Right hindlimb (tissue), 1 donor: ENCODE results near the gene IL21R.

ENCODE experiments used
- DNase-seq: peaks from one replicate; pipeline ENCODE4 v3.0.0-alpha.2; 2018

Gene IL21R

DNA sequence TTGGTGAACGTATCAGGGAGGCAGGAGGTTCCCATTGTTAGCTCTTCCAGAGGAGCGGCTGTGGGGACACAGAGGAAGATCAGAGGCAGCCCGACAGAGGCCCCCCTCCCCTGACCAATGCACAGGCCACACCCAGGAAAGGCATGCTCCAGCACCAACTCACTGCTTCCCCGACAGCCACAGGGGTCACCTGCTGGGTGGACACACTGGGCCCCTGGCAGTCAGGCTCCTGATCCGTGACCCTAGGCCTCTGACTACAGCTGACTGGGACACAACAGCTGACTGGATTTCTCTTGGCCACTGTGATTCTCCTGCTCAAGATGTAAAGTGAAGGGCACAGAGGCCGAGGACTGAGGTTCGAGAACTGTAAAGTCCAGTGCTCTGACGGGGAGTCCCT, 63.5 kb downstream of the IL21R start:
- DNase-seq: no peak

DNA sequence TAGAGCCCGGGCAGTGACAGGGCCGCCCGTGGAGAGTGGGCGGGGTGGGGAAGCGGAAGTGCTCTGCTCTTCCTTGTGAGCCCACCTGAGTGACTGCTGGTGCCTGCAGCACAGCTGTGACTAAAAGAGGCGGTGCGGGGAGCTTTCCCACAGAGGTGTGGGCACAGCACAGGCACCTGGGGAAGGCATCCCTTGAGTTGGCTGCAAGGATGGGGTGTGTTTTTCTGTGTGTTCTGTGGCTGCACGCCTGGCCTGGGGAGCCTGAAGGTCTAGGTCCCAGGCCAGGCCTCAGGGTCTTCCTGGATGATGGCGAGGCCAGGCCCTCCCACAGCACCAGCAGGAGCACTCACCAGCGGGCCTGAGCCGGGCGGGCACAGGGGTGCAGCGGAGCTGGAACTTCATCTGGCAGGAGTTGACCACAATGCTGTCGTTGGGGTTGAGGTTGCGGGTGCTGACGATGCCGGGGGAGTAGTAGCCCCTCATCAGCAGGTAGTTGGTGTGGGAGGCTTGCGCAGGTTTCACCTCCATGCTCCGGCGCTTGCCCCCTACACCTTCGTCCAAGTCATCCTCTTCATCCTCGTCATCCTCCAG, 67.1 kb downstream of the IL21R start:
- no peak for DNase-seq

DNA sequence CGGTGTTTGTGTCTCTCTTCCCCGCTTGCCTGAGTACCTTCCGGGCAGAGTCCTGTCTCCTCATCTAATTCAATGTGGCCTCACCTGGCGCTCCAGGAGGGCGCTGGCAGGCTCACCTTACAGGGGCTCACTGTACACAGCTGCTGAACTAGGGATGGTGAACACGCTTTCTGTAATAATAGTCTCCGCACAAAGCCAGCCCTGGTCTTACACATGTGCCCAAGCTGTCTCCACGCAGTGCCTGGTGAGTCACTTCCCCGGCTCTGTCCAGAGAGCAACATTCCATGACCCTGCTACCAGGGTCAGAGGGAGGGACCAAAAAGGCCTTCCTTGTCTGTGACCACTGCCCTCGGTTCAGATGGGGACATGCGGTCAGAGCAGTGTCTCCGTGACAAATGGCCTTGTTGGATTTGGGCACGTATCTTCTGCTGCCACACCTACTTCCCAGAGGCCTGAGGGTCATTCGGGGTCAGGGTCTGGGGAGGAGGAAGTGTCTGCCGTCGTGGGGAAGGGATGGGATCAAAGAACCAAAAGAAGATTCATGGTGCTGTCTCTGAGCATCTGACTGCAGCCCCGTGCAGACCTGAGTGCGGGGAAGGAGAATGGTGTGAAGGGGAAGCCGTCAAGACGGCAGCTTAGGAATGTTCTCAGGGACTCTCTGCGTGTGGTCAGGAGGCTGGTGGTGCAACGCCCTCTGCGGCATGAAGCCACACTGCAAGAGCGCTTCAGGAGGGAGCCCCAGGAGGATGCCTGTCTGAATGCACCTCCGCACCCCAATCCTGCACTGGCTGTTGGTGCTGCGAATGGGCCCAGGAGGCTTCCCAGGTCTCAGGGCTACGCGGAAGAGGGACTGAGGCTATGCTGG, 68.8 kb downstream of the IL21R start:
- no peak for DNase-seq

DNA sequence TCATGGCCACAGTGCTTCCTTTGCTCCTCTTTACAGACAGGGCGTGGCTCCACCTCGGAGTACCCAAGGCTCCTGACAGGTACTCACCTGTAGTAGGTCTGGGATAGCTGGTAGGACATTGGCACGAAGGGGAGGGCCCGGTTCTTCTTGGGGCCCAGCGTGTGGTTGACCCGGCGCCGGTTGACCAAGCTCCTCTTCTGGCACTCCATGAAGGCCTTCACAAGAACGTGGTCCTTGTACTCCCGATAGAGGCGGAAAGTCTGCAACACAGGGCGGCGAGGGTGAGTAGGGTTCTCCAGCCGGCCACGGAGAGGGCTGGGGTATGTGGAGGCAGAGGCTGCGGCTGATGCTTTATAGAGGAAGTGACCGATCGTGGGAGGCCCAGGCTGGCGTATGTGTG, 69.7 kb downstream of the IL21R start:
- DNase-seq: no peak

DNA sequence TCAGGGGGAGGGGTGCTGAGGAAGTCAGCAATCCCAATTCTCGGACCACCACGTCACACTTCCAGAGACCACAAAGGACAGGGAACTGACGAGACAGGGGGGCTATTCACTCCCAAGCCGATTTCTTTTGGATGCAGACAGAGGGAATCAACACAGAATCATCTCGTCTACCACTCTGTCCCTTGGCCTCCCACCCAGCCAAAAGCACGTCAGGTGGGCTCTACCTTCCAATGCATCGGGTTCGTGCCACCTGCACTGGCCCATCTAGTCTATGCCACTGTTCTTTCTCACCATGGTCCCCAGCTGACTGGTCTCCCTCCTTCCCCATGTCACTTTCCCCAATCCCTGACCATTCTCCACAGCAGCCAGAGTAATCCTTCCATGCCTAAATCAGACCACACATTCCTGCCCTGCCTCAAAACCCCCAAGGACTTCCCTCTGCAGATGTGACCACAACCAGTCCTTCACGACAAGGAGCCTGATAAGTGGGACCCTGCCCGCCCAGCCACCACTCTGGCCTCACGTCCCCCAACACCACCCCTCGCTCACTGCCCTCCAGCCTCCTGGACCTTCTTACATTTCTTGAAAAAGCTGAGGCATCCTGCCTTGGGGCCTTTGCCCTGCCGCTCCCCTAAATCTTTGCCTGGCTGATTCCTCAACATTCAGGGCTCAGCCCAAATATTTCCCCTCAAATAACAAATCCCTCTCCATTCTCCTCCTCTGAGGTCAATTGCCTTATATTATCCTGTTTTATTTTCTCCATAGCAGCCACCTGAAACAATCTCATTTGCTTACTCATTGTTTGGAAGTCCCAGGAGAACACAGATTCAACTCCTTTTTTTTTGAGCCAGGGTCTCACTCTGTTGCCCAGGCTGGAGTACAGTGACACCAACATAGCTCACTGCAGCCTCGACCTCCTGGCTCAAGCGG, 70.4 kb downstream of the IL21R start:
- no peak for DNase-seq

DNA sequence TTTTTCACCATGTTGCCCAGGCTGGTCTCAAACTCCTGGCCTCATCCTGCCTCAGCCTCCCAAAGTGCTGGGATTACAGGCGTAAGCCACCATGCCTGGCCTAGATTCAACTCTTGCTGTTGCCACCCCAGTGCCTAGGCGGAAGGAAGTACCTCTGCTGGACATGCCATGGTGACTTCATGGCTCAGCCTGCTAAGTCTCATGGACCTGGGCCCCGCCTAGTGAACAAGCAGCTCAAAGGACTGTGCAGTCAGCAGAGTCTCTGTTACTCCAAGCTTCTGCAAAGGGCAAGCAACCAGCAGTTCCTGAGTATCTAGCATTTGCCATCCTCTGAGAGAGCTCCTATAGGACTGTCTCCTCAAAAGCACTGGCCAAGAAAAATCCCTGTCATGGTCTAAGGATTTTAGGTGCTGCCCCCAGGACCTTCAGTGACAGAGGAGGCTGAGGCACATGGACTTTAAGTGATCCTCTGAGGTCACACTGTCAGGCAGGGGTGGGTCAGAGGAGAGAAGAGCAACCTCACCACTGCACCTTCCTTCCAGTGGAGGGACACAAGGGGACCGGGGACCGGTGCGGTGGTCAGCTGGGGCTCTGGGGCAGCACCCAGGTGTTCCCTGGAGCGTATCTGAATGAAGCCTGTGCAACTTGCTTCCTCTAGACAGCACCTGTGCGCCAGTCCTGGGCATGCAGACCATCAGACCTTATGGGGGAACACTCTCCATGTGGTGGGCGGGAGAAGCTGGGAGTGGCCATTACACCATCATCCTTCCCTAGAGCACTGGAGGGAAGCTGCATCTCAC, 71.3 kb downstream of the IL21R start:
- DNase-seq: no peak

DNA sequence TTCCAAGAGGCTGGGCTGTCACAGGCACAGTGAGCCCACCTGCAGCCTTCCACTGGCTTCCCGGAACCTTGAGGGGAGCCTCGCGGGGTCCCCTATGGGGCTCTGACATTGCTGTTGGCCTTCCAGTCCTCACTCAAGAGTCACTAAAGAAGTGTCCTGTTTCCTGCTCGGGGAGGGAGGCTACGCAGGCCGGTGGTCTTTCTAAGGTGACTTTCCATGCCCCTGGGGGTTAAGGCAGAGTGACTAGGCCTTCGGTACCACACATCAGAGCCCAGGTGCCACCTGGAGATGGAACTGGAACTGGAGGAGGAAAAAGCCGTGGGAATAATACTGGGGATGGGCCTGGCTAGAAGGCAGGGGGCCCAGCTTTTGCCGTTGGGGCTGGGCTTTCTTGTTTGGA, 72.1 kb downstream of the IL21R start:
- DNase-seq: no peak

DNA sequence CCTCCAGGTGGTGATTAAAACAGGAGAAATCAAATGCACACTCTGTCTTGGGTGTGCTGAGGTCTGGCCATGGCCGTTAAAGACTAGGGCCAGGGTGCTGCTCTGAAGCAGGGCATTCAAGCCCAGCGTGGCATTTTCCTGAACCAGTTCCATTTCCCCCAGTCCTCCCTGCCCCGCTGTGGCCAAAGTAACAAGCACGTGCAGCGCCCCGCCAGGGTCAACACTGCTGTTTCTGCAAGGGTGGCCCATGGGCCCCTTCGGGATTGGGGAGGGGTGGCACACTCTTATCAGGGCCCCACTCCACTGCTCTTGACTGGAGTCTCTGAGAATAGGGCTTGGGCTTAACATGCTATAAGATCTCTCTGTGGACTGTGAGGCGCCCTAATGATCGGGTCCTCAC, 72.9 kb downstream of the IL21R start:
- no peak for DNase-seq

DNA sequence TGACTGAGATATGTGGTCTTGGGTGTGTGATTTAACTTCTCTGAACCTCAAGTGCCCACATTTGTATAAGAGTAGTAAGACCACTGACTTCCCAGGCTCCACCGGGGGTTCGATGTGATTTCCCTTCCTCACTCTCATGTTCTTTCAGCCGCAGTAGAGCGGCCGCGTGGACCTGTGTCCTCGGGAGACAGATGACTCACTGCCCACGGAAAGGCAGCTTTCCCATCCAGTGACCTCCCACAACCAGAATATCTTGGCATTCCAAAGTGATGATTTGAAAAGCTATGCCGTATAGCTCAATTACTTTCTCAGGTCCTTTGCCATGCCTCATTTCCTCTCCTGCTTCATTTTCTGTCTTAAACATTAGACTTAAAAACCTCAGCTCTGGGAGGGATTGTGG, 73.6 kb downstream of the IL21R start:
- no peak for DNase-seq

DNA sequence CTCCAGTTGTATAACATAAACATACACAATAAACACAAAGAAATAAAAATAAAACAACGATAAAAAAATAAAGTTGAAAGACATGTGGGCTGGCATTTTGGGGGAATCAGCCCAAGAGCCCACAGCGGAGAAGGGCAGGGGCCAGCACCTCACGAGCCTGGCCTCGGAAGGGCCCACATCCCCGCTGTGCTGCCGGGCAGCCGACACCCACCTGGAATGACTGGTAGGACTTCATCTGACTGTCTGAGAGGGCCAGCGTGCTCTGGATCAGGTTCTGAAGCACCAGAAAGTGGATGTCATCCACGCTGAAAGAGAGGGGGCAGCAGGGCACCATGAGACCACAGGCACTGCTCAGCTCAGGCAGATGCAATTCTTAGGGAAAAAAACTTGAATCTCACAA, 74.3 kb downstream of the IL21R start:
- no peak for DNase-seq

DNA sequence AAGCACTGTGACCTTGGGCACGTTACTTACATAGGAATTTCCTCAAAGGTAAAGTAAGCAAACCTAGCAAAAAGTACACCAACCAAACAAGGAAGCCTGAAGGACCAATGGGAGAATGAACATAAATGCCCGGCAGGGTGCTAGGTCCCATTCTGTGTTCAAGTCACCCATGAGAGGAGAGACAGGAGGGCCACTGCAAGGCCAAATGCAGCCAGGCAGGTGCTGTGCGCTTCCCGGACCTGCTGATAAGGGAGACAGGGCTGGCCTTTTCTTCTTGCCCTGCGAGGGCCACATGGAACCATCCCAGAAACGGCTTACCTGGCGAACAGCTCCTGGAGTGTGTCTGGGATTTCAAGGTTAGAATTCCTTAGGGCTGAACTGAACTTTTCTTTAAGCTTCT, 78.8 kb downstream of the IL21R start:
- no peak for DNase-seq

DNA sequence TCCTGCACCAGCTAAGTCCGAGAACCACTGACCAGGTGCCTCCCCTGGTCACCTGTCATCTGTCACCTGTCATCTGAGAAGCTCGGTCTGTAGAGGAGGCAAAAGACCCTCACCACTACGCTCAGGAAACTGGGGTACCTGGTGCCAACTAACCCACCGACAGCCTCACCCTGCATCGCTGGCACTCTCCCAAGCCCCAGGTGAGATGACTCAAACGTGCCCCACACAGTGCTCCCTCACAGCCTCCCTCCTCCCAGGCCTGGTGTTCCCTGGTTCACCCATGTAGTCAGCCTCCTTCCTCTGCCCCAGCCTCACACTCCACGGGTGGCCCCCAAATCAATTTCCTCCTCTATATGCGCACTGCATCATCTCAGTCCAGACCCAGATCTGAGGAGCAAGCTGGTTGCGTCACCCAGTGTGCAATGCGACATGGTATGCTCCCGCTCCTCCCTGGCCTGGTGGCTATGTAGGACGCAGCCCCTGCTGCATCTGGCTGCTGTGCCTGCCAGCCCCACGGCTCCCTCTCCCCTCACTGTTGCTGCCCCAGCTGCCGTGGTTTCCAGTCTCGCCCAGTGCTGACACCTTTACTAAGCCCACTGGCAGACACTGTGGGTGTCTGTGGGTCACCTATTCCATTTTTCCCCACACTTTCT, 79.4 kb downstream of the IL21R start:
- no peak for DNase-seq

DNA sequence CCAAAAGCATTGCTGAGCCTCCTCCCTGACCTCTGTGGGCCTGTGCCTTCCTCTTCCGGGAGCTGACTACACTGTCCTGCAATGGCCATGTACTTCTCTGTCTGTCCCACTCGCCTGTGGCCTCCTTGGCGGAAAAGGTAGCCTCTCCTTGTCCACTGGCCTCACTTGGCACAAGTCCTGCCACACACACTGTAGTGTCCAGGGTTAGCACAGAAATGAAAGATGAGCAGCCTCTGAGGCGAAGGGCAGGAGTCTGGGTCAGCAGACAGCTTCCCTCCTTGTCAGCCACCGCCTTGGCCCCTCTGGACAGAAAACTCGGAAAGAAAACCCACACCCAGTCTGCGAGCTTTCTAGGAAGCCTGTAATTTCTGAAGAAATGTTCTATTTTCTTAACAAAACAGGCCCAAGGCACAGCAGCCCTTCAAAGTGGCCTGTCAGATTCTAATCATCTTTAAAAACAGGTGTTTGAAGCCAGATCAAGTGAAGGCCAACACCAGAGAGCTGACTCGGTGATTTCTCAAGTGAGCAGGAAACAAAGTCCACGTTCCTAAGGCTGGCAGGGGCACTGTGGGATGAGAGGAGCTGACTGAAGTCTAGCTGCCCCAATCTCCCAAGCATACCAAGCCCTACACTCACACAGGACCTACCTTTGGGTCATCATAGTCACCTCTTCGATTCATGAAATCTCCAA, 80.6 kb downstream of the IL21R start:
- DNase-seq: no peak

DNA sequence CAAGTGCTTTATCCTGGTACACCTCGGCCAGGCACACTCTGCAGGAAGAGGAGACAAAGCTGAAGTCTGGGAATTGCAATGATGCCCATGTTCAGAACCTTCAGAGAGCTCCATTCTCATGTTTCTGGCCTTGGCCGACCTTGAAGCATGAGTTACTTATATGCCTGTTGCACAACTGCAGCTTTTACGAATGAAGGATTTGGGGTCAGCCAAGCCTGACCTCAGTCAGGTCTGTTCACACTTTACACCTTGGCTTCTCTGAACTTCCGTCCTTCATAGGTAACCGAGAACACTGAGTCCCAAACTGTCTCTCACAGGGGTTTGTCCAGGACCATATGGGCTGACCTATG, 81.1 kb downstream of the IL21R start:
- DNase-seq: no peak

DNA sequence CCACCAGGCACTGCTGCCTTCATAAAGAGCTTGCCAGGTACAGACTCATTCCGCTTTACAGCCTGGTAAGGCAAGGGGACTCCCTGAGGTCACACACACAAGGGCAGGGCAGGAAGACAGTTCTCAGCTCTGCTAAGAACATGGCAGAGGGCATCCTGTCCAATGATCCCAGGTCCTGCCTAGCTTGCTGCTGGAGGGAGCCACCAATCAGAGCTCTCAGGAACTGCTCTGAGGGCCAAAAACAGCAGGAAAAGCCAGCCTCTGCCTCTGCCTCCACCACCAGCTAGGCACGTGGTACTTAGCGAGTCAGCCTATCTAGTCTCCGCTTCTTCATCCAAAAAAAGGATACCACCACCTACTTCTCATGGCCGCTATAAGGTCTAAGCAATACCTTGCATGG, 81.7 kb downstream of the IL21R start:
- DNase-seq: no peak

DNA sequence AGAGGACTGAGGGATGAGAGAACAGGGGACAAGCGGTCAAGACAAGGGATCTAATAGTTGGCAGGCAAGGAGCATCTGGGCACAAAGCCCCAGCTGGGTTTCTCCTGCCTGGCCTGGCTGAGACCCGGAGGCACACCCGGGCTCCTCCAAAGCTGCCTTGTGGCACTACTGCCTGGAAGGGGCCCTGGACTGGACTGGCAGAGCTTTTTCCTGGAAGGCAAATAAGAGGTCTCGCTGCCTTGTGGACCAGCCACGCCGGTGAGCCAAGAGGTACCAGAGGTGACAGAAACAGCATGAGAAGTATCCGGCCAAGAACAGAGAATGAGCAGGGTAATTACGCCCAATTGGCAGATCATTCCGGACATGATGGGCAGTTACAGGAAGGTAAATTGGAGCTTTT, 83.2 kb downstream of the IL21R start:
- peak; percentile 14 for DNase-seq

DNA sequence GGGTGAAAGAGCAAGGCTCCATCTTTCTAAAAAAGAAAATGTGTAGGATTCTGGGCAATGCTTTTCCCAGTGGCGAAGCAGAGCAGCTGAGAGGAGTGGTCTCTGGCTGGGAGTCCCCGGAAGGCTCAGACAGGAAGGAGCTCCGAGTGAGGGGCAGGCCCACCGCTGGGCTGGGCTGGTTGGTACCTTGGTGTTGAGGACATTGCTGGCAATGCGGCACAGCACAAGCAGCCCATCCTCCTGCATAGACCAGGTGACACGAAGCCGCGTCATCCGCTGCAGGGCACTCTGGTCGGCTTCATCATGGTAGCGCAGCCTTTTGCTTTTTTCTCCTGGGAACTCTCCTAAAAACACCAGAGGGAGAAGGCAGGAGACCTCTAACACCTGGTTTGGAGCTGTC, 83.8 kb downstream of the IL21R start:
- DNase-seq: no peak

DNA sequence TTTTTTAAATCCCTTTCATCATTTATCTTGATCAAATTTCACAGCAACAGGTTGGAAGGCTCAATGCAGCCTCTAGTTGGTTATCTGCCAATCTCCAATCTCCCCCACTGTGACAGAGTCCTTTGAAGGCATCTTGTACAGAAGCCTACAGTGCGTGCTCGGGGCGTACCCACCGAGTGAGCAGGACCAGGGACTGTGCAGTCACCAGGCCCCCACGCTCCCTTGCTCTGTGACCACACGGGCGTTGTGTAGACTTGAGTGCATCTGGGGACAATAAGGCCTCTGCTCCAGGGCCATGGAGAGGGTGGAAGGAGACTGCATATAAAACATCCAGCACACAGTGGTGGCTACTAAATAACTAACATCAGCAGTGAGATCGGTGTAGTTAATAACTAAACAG, 84.4 kb downstream of the IL21R start:
- DNase-seq: no peak

DNA sequence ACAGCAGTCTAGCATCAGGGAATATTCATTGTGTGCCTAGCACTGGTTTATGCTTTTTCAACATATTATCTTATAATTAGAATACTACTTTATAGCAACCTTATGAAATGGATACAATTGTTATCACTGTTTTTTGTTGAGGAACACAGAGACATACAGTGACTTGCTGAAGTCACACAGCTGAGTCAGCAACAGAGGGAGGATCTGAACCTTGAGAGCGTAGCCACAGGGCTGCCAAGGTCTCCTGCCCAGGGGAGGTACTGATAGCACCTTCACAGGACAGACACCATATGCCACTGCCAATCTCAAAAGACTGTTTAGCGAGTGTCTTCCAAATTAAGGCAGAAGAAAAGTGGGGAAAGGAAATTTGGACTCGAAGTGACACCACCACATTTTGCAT, 84.8 kb downstream of the IL21R start:
- DNase-seq: no peak

DNA sequence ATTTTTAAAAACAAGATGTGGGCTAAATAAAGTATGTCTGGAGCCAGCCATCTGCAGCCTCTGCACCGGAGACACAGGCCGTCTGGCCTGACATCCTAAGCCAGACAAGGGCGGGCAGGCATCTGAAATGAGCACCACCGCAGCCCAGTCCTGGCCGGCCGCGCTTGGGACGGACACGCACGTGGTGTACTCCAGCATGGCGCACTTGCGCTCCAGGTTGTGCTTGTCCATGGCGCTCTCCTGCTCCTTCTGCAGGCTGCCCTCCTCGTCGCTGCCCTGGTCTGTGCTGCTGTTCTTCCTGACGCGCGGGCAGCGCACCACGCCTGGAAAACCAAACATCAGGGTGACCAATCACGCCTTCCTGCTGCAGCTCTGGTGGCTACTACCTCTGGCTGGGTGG, 87.4 kb downstream of the IL21R start:
- DNase-seq: no peak

DNA sequence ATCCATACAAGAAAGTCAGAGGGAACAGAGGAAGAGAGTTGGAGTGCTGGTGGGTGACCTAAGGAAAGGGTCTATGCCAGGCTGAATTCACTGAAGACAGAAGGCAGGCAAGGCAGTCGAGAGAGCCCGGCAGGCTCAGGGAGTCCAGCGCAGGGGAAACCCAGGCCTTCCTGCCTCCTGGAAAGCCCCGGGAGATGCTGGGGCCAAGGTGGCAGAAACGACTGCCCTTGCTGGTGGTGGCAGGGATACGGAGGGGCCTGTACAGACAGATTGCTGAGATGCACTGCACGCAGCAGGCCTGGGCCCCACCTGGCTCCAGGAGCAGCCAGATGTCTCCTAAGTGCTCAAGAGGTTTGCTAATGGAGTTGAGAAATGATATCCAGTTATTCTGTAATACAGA, 87.9 kb downstream of the IL21R start:
- DNase-seq: no peak
